GM23248 (cell line): ENCODE measurements around the gene PLA2G7. TPM values are rescaled to one million over a fixed set of nuclear protein-coding genes. Genes with fewer than 3 reads are reported as not detected.
"Not testable (repeated sequence)": the region's sequence is repeated elsewhere in the genome, so short reads cannot be mapped to it uniquely, and the experiment has no call there.

Source experiments
- DNase-seq: peaks from one replicate; pipeline ENCODE4 v3.0.0-alpha.2; 2015
- H2AFZ ChIP-seq: fragments of 200-600 bp; sonication (generic); 2 replicates; pipeline ENCODE4 v1.6.1; 2016; ENCODE audit warnings: antibody characterized with exemption
- H3F3A ChIP-seq: fragments of 200-600 bp; sonication (generic); 2 replicates; pipeline ENCODE4 v1.6.1; 2016; ENCODE audit warnings: mild to moderate bottlenecking, antibody characterized with exemption, mixed run types; ENCODE audit not compliant: insufficient read depth
- H3K27ac ChIP-seq: fragments of 200-600 bp; sonication (generic); 2 replicates; pipeline ENCODE4 v1.5.1; 2016; ENCODE audit warnings: mild to moderate bottlenecking
- H3K27me3 ChIP-seq: fragments of 200-600 bp; sonication (generic); replicated peaks from 2 replicates; pipeline ENCODE4 v1.6.1; 2016; ENCODE audit warnings: mild to moderate bottlenecking; ENCODE audit not compliant: insufficient read depth
- H3K36me3 ChIP-seq: fragments of 200-600 bp; sonication (generic); 2 replicates; pipeline ENCODE4 v1.6.1; 2016; ENCODE audit warnings: low read depth, mild to moderate bottlenecking
- H3K4me1 ChIP-seq: fragments of 200-600 bp; sonication (generic); 2 replicates; pipeline ENCODE4 v1.6.1; 2016; ENCODE audit warnings: mild to moderate bottlenecking; ENCODE audit not compliant: insufficient read depth
- H3K4me2 ChIP-seq: fragments of 200-600 bp; sonication (generic); one replicate; pipeline ENCODE4 v1.6.1; 2016; ENCODE audit warnings: mild to moderate bottlenecking; ENCODE audit not compliant: unreplicated experiment
- H3K4me3 ChIP-seq: fragments of 200-600 bp; sonication (generic); 2 replicates; pipeline ENCODE4 v1.5.1; 2016; ENCODE audit warnings: mild to moderate bottlenecking
- H3K79me2 ChIP-seq: fragments of 200-600 bp; sonication (generic); 2 replicates; pipeline ENCODE4 v1.6.1; 2016; ENCODE audit warnings: mild to moderate bottlenecking; ENCODE audit not compliant: insufficient read depth
- H3K9ac ChIP-seq: fragments of 200-600 bp; sonication (generic); 2 replicates; pipeline ENCODE4 v1.6.1; 2016; ENCODE audit warnings: mild to moderate bottlenecking
- H3K9me2 ChIP-seq: fragments of 200-600 bp; sonication (generic); 2 replicates; pipeline ENCODE4 v1.6.1; 2016; ENCODE audit warnings: mixed run types, mild to moderate bottlenecking, moderate library complexity; ENCODE audit not compliant: insufficient read depth
- H3K9me3 ChIP-seq: fragments of 200-600 bp; sonication (generic); one replicate; pipeline ENCODE4 v1.6.1; 2017; ENCODE audit warnings: low read depth
- H4K20me1 ChIP-seq: fragments of 200-600 bp; sonication (generic); 2 replicates; pipeline ENCODE4 v1.6.0; 2016; ENCODE audit not compliant: insufficient read depth
- EZH2 ChIP-seq: fragments of 200-600 bp; sonication (generic); IDR thresholded peaks from 2 replicates; pipeline ENCODE4 v1.6.1; 2018; ENCODE audit warnings: antibody characterized with exemption, mild to moderate bottlenecking; ENCODE audit not compliant: insufficient read depth, poor library complexity, severe bottlenecking
- EZH2phosphoT487 ChIP-seq: fragments of 200-600 bp; sonication (generic); IDR thresholded peaks from 2 replicates; pipeline ENCODE4 v1.6.1; 2018; ENCODE audit warnings: antibody characterized with exemption, moderate library complexity, mild to moderate bottlenecking, low read depth; ENCODE audit not compliant: insufficient read depth
- WGBS, 2 experiments: methylation state at CpG; one replicate each; pipeline ENCODE4 v1.1.6; 2015 to 2017; ENCODE audit warnings: low lambda C conversion rate in 2 of 2, low coverage in 1 of 2; ENCODE audit errors: missing lambda C conversion rate in 2 of 2; 5-methylcytosine and 5-hydroxymethylcytosine counted together
- in situ Hi-C: fragments of 300-500 bp; cut with MboI; formaldehyde crosslinking; loops from 2 replicates; pipeline ENCODE4 v1.15.0; 2020
- polyA plus RNA-seq: library from polyadenylated mRNA; unstranded; fragments of >200 nt; fragmentation: Nextera tagmentation; extraction: Ambion mirVana; gene quantifications from 2 replicates; pipeline ENCODE4 v1.2.1, GENCODE V29; 2016
- total RNA-seq: library from RNA; depleted of rRNA; stranded (reverse); fragments of >200 nt; shearing (Covaris generic); gene quantifications from 2 replicates; pipeline ENCODE4 v1.2.3, GENCODE V29; 2014

Gene PLA2G7
- total and polyA plus RNA-seq, 2 experiments from 2014 or later: not detected

DNA sequence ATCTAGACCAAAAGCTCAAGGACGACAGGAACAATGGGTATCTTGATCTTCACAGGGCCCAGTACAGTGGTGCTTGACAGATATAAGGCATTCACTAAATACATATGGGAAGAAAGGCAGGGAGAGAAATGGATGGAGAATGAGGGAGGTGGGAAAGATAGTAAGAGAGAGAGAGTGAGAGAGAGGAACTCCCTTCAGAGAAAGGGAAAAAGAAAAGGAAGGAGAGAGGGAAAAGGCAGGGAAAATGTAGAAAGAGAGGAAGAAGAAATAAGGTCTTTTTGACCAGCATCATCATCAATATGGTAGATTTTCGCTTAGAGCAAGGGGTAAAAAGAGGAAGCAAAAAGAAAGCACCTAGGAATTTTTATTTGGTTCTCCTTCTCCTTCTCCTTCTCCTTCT lies 10.8 kb upstream of the PLA2G7 start:
- DNase-seq: no peak

DNA sequence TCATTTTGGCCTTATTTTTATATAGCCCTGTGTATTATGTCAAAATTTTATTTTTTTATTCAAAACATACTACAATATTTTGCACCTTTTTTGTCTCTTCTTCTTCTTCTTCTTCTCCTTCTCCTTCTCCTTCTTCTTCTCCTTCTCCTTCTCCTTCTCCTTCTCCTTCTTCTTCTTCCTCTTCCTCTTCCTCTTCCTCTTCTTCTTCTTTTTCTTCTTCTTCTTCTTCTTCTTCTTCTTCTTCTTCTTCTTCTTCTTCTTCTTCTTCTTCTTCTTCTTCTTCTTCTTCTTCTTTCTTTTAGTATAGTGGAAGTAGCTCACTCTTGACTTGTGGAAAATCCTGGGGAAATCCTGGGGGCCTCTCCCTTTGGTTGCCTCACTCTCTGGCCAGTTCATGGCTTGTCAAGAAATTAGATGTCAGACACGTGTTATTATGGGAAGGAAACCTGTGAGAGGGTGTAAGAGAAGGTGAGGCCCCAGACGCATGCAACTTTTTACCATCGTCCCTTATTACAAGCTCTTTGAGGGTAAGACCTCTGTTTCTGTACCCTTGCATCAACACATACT lies 9.1 kb upstream of the PLA2G7 start:
- H3K27ac ChIP-seq, H3K9ac ChIP-seq, H2AFZ ChIP-seq, H4K20me1 ChIP-seq, H3K4me1 ChIP-seq, H3K9me2 ChIP-seq, H3K9me3 ChIP-seq, H3K79me2 ChIP-seq, H3K4me3 ChIP-seq, DNase-seq, in situ Hi-C loops, H3K36me3 ChIP-seq, H3F3A ChIP-seq, H3K4me2 ChIP-seq, H3K27me3 ChIP-seq: not testable (repeated sequence)
- 53 to 56% methylated on average over 3 of the region's 3 CpGs for WGBS, 2 experiments

More for the DNA sequence above, 10.8 kb upstream of the PLA2G7 start:
- Histone ChIP-seq H3K27me3 (no peaks in the 10 kb centered on the region), H3K4me3 (no peak overlapping the region), H3K9me3 (no peaks in the 10 kb centered on the region), H3K9me2 (no peaks in the 10 kb centered on the region), H3K27ac (no peak overlapping the region), H3K79me2 (no peaks in the 10 kb centered on the region), H4K20me1 (no peaks in the 10 kb centered on the region), H3F3A (no peaks in the 10 kb centered on the region), H3K36me3 (no peaks in the 10 kb centered on the region), H3K9ac (no peak overlapping the region), H2AFZ (no peak overlapping the region), H3K4me1 (no peaks in the 10 kb centered on the region), H3K4me2 (no peak overlapping the region)
- TF ChIP-seq EZH2phosphoT487 (no peak), EZH2 (no peak)
- 19 to 22% methylated on average over 2 of the region's 2 CpGs for WGBS, 2 experiments
- in situ Hi-C loops: no loop called here

DNA sequence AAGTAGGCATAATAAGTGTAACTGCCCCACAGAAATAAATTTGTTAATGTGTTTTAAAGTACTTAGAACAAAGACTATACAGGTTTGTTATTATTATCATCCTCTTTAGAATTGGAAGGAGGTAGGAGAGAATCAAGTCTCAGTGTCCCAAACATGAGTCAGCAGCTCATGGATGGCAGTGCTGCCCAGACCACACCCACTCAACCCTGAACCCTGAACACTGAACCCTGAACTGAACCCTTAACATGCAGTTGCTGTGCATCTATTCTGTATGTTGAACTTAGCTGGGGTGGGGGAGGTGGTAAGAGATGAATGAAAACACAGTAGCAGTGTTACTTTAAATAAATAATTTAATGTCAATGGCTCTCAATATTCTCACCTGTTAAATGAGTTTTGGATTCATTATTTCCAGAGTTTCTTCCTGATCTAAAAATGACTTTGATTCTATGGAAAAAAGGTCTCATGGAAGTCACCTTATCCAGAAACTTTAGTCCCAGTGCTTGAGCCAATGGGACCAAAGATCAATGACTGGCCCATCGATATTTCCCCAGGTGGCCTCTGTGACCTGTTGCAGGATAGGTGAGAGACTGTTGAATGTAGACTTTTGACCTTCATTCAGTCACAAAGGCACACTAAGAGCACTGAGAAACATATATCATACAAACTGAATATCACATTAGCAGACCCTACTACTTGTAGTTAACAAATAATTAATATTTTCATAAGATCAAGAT lies 8.4 kb upstream of the PLA2G7 start:
- in situ Hi-C loops: no loop called here
- H3K4me1 ChIP-seq: no peaks in the 10 kb centered on the region
- WGBS, 2 experiments: 48 to 63% methylated on average over 1 of the region's 1 CpG

DNA sequence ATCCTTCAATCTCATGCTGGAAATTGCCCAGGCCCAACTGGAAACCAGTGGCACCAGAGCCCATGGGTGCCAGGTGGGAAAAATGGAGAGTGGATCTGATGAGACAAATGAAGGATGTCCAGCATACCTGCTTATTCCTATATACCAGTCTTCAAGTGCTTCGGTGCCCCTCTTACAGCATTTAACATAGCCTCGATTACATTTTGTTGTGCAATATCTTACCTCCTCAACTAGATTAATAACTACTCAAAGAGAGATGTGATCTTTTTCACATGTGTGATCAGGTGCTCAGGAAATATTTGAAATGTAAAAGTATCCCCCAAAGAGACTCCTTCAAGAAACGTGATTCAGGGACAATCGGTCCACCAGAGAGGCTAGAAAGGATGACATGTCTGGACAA lies 6.7 kb upstream of the PLA2G7 start:
- Histone ChIP-seq H3K4me3 (no peak overlapping the region), H3K4me1 (no peaks in the 10 kb centered on the region), H3K79me2 (no peaks in the 10 kb centered on the region), H2AFZ (no peak overlapping the region), H3K36me3 (no peaks in the 10 kb centered on the region), H3F3A (no peaks in the 10 kb centered on the region), H4K20me1 (no peaks in the 10 kb centered on the region), H3K9me3 (no peaks in the 10 kb centered on the region), H3K27ac (no peak overlapping the region), H3K4me2 (no peak overlapping the region), H3K9ac (no peak overlapping the region), H3K27me3 (peaks cover 2% of the 10 kb centered on the region), H3K9me2 (no peaks in the 10 kb centered on the region)
- no peak for TF ChIP-seq EZH2
- TF ChIP-seq EZH2phosphoT487: no peak
- DNase-seq: no peak
- WGBS, 2 experiments: 62 to 79% methylated on average over 4 of the region's 4 CpGs
- in situ Hi-C loops: no loop called here

More for the DNA sequence above, 8.4 kb upstream of the PLA2G7 start:
- H3K27ac ChIP-seq: no peak overlapping the region
- no peaks in the 10 kb centered on the region for H4K20me1 ChIP-seq
- H3K27me3 ChIP-seq: no peaks in the 10 kb centered on the region
- H3K4me2 ChIP-seq: no peak overlapping the region
- no peak overlapping the region for H3K4me3 ChIP-seq
- no peaks in the 10 kb centered on the region for H3K9me3 ChIP-seq
- H3K9ac ChIP-seq: no peak overlapping the region
- TF ChIP-seq EZH2phosphoT487: no peak
- no peak for TF ChIP-seq EZH2
- H2AFZ ChIP-seq: no peak overlapping the region
- H3K79me2 ChIP-seq: no peaks in the 10 kb centered on the region
- H3K36me3 ChIP-seq: no peaks in the 10 kb centered on the region
- H3K9me2 ChIP-seq: no peaks in the 10 kb centered on the region
- H3F3A ChIP-seq: no peaks in the 10 kb centered on the region
- no peak for DNase-seq

DNA sequence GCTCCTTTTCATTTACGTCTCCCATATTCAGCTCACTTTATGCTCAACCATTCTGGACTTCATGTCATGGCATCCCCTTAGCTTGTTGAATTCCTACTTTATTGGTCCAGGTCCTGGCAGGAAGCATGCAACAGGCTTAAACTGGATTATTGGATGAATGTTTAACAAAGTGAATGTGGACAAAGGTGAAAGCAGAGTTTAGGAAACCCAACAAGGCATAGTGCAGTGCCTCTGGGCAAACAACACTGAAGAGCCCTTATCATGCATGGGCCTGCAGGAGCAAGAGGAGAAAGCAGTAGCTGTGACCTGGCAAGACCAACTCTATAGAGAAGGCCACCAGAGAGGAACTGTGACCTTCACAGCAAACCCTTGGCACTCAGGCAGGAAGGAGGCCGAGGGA lies 6.3 kb upstream of the PLA2G7 start:
- TF ChIP-seq EZH2: no peak
- TF ChIP-seq EZH2phosphoT487: no peak

More for the DNA sequence above, 6.3 kb upstream of the PLA2G7 start:
- no peak for DNase-seq
- Histone ChIP-seq H3K79me2 (no peaks in the 10 kb centered on the region), H3K27me3 (peaks cover 7% of the 10 kb centered on the region), H3K4me1 (no peaks in the 10 kb centered on the region), H2AFZ (no peak overlapping the region), H3F3A (no peaks in the 10 kb centered on the region), H4K20me1 (no peaks in the 10 kb centered on the region), H3K4me3 (no peak overlapping the region), H3K4me2 (no peak overlapping the region), H3K9me3 (no peaks in the 10 kb centered on the region), H3K9ac (no peak overlapping the region), H3K9me2 (no peaks in the 10 kb centered on the region), H3K27ac (no peak overlapping the region), H3K36me3 (no peaks in the 10 kb centered on the region)
- 69 to 71% methylated on average over 2 of the region's 2 CpGs for WGBS, 2 experiments
- in situ Hi-C loops: no loop called here
